Stomach (tissue), 4 donors: ENCODE measurements around the gene TENM4.

Experiments used
- CTCF ChIP-seq, 7 experiments: fragments of 450-650 bp in 4 of 7; fragments of 200-600 bp in 3 of 7; sonication (generic) in 3 of 7; IDR thresholded peaks; one replicate each; pipeline ENCODE4 v1.5.1; 2016 to 2019; ENCODE audit warnings: antibody characterized with exemption in 7 of 7, control low read depth in 2 of 7, mild to moderate bottlenecking in 1 of 7
- EP300 ChIP-seq: sonication (generic); formaldehyde crosslinking; IDR thresholded peaks from one replicate; pipeline ENCODE4 v1.6.1; 2017; ENCODE audit warnings: antibody characterized with exemption
- POLR2A ChIP-seq, 4 donors: fragments of 450-650 bp; IDR thresholded peaks; one replicate each; pipeline ENCODE4 v1.6.1; 2016; ENCODE audit warnings: antibody characterized with exemption in 4 of 4, control low read depth in 2 of 4, mild to moderate bottlenecking in 1 of 4, moderate library complexity in 1 of 4
- POLR2AphosphoS5 ChIP-seq, 3 donors: sonication (generic); formaldehyde crosslinking; IDR thresholded peaks; one replicate each; pipeline ENCODE4 v1.6.1; 2016; ENCODE audit warnings: antibody characterized with exemption in 3 of 3

GRCh38 chr11:79441461-79441875 lies 638 bp upstream of the TENM4 start:
- no peak for TF ChIP-seq POLR2A (IDR thresholded peaks at IDR 0.05)
- no peak for TF ChIP-seq CTCF (IDR thresholded peaks at IDR 0.05)
- no peak for TF ChIP-seq POLR2AphosphoS5 (IDR thresholded peaks at IDR 0.05)
- no peak for TF ChIP-seq EP300
